SK-N-MC (cell line): Measurements from ENCODE around the gene PARVB.

Experiments
- EZH2 ChIP-seq: fragments of 200-600 bp; sonication (generic); IDR thresholded peaks from one replicate; pipeline ENCODE4 v1.6.1; 2017; ENCODE audit warnings: antibody characterized with exemption
- FOXP2 ChIP-seq: optimal IDR thresholded peaks from 2 replicates; pipeline ENCODE3; 2011; ENCODE audit warnings: mild to moderate bottlenecking, moderate library complexity; ENCODE audit not compliant: insufficient read depth; ENCODE audit errors: extremely low read length, control extremely low read depth
- POLR2AphosphoS5 ChIP-seq: IDR thresholded peaks from 2 replicates; pipeline ENCODE4 v1.6.1; 2012; ENCODE audit warnings: mild to moderate bottlenecking, low read depth, low read length, borderline replicate concordance

GRCh38 chr22:44201665-44202064 lies 177.6 kb downstream of the PARVB start:
- no peak for TF ChIP-seq EZH2
- TF ChIP-seq FOXP2: no peak
- no peak for TF ChIP-seq POLR2AphosphoS5
